Umbilical cord (tissue), 2 donors: ENCODE measurements around the gene CFAP99. TPM values are rescaled to one million over a fixed set of nuclear protein-coding genes. Genes with fewer than 3 reads are reported as not detected.
"Not testable (repeated sequence)": the region's sequence is repeated elsewhere in the genome, so short reads cannot be mapped to it uniquely, and the experiment has no call there.

Source experiments
- DNase-seq: peaks from one replicate; pipeline ENCODE4 v3.0.0-alpha.2; 2015; ENCODE audit warnings: low spot score
- total RNA-seq: library from RNA; depleted of rRNA; stranded (reverse); fragments of >200 nt; gene quantifications from one replicate; pipeline ENCODE4 v1.2.3, GENCODE V29; 2014; ENCODE audit warnings: low replicate concordance; ENCODE audit not compliant: insufficient read depth

Gene CFAP99
- total RNA-seq, 1 donor from 2014 or later = not detected

GRCh38 chr4:2428496-2429213 is 9.9 kb downstream of the CFAP99 start:
- no peak for DNase-seq

DNA sequence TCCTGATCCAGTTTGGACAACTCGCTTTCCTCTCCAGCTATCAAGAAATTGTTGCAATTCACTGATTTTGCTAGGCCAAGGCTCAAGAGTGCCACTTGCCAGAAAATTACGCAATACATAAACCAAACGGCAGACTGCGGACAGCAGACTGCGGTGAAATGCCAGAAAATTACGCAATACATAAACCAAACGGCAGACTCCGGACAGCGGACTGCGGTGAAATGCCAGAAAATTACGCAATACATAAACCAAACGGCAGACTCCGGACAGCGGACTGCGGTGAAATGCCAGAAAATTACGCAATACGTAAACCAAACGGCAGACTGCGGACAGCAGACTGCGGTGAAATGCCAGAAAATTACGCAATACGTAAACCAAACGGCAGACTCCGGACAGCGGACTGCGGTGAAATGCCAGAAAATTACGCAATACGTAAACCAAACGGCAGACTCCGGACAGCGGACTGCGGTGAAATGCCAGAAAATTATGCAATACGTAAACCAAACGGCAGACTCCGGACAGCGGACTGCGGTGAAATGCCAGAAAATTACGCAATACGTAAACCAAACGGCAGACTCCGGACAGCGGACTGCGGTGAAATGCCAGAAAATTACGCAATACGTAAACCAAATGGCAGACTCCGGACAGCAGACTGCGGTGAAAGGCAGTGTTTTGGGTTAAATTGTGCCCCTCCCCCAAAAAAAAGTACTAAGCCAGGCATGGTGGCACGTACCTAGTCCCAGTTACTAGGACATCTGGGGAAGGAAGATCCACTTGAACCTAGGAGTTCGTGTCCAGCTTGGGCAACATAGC is 11.4 kb downstream of the CFAP99 start:
- DNase-seq = not testable (repeated sequence)

DNA sequence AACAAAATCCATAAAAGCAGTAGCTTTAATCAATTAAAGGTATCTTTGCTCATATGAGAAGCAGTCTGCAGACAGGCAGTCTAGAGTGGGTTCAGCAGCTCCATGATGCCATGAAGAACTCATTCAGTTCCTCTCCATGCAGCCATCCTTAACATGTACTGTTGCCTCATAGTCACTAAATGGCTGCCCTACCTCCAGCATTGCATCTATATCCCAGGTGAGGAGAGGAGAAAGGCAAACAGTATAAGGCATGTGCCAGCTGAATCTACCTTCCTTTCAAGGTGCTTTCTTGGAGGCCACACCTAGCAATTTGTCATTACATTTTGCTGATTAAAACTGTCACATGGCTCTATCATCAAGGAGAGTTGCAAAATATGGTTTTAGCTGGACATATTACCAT is 13.2 kb downstream of the CFAP99 start:
- DNase-seq = no peak

- DNase-seq = no peak
Observed at GRCh38 chr4:2432991-2433530, 14.3 kb downstream of the CFAP99 start.

DNA sequence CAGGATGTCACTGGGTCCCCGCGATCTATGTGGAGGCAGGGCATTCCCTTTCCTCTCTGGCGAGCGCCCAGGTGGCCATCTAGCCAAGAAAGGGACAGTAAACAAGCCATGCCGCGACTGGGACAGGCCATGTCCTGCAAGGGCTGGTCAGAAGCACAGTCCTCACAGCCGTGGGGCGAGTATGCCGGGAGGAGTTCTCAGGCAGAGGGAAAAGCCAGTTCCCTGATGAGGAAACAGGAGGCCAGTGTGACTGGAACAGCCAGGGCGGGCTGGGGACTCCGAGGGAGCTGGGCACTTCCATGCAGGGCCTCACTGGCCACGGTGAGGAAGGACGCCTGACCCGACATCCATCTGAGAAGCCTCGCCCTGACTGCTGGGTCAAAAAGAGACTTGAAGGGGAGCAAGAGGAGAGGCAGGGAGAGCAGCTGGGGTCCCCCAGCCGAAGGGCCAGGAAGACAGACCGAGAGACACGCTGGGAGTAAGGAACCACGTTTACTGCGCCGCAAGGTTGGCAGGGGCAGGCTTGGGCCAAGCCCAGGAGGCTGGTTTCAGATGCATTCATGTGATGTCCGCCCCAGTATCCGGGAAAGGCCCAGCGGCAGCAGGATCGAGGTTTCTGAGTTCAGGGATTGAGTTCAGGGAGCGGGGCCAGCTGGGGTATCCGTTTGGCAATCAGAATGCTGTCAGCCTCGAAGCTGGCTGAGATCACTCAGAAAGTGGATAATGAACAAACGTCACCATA is 15.0 kb downstream of the CFAP99 start:
- no peak for DNase-seq

GRCh38 chr4:2434420-2434819 is 15.7 kb downstream of the CFAP99 start:
- no peak for DNase-seq

- DNase-seq = no peak
Observed at GRCh38 chr4:2436301-2436700, 17.5 kb downstream of the CFAP99 start.

DNA sequence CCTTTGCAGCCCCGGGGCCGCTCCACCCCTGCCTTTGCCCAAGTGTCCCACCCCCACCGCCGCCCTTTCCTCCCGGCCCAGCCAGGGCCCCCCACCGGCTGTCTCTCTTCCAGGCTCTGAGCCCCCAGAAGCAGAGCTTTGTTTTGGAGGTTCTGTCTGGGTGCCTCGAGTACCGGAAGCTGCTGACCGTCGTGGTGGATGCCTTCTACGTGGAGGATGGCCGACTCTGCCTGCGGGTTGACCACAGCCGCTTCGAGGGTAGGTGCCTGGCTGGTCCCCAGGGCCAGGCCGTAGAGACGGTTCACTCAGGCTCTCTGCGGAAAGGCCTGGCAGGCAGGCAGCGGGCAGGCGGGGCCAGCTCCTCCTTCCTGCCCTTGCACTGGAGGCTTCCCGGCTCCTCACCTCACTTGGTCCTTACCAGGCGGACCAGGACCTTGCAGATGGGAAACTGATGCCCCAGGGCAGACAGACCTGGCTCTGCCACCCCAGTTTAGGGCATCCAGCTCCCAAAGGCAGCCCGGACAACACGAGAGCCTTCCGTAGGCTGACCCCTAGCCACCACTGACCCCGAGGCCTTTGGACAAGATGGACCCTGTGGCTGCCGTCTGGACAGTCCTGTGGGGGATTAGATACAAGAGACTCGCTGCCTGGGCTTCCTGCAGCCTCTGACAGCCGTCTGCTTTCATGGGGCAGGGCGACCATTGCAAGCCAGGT is 18.2 kb downstream of the CFAP99 start:
- no peak for DNase-seq

- DNase-seq = no peak
Observed at GRCh38 chr4:2437475-2438215, 18.9 kb downstream of the CFAP99 start.

DNA sequence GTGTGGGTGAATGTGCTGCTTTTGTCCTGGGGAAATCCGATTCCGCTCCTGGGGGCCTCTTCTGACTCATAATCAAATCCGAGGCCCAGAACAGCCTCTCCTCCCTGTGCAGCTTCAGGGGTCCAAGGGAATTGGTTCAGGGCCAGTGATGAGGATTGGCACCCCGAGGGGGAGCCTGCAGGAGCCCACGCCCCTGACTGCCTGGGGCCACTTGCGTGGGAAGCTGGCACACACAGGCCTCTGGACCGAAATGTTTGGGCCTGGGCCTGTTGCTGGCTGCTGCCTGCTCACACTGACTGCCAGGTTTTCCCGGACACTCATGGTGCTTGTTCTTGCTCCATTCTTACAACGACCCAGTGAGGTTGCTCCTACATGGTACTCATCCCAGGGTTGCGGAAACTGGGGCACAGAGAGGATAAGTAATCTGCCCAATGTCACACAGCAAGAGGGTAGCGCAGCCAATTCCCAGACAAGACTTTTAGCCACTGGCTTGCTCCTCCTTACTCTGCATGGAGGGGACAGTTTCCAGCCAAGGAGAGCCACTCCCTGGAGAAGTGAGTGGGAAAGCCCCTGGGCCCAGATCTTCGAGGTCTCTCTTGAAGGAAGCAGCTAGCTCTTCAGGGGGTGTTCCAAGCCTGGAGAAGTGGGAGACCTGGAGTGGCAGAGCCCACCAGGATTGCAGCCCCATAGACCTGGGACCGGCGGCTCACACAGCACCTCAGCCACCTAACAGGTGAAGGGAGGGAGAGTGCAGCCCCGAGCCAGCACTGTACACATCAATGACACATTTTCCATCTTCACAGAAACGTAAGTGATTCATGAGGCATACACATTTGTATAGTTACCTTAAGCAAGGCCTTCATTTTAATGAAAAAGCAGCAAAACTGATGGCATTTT is 20.3 kb downstream of the CFAP99 start:
- DNase-seq = no peak

DNA sequence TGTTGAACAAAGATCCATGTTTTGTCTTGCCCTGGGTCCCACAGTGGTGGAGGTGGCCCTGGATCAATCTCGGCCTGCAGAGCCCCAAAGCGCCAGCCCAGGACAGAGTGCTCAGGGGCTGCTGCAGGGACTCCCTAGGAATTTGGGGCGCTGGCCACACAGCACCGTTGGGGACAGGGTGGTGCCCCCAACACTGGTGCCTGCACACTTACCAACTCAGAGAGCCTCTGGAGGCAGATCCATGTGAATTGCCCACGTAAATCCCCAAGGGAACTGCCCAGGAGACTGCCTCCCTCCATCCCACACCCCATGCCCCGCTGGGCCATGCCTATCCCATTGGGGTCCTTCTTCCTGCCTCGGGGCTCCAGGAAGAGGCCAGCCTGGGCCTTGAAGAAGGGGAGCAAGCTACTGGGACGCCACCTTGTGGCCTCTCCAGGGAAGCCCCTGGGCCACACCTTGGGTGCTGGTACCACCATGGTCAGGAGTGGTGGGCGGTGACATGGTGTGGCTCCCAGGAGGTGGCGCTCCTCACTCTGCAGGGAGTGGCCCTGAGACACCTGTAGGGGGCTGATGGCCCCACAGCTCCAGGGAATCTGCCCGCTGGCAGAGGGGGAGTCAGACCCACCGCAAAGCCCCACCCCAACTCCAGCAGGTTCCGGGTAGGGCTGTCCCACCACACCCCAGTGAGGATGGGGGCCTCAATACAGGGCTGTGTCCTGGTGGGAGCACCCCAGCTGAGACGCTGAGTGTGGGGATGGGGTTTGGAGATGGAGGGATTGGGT is 22.8 kb downstream of the CFAP99 start:
- no peak for DNase-seq

DNA sequence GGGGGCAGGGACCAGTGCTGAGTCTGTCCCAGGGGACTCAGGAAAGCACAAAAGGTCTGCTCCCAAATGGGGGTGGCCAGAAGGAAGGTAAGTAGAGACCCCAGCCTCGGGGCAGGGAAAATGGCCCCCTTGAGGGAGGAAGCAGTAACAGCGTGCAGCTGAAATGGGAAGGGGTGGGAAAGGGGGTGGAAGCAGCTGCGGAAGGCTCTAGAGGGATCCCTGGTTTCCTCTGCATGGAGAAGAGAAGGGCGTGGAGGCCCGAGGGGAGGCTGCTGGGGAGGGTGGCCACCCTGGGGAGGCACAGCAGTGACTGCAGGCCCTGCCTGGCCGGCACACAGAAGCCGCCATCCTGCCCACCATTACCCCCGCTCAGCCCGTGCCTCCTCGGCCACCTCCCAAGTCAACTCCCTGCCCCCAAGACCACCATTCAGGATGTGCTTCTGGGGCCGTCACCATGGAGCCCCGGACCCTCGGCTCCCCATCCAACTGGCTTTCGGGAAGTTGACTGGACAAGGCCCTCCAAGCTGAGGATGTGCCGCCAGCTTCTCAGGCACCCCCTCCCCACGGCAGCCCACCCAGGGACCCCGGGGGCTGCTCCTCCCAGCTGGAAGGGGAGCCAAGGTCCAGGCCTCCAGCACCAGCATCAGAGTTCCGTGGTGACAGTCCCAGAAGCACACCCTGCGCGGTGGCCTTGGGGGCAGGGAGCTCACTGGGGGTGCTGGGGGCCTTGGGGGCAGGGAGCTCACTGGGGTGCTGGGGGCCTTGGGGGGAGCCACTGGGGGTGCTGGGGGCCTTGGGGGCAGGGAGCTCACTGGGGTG is 23.6 kb downstream of the CFAP99 start:
- DNase-seq = no peak

DNA sequence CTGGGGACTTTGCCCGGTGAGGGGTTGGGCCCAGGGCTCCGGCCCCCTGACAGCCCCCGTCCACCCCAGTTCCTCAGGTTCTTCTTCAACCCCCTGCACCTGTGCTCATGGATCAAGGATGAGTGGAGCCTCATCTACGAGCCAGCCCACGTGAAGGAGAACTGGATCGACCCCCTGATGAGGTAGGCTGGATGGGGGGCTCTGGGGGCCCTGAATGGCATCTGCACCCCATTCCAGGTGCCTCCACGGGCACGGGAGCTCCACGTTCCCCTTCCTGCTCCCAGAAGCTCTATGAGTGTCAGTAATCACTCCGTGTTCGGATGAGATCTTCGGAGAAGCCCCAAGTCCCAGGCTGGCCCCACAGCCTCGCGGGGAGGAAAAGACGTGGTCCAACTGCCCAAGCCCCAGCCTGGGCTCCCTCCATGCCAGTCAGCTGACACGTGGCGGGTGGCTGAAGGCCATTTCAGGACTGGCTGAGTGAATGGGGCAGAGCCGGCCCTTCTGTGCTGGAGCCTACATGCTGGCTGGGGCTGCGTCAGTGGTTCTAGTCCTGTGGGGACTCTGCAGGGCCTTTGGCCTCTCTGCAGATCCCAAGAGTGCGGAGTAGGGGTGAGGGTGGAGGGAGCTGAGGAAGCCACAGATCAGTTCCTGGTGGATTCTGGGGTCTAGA is 24.4 kb downstream of the CFAP99 start:
- no peak for DNase-seq

- DNase-seq = no peak
Observed at GRCh38 chr4:2443956-2444740, 25.4 kb downstream of the CFAP99 start.

DNA sequence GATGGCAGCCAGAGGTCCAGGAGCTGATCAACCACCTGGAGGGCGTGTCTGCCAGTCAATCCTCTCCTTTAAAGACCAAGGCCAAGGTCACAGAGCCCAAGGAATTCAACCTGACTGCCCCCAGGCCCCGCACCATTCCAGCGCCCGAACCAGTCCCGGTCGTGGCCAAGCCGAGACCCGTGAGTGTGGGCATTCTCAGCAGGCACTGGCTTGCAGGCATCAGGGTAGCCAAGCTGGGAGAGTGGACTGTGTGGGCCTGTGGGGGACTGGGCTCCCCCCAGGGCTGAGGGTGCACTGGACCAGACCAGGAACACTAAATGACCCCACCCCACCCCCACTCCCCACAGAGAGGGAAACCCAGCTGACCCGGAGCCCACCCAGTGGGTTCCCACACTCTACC is 26.4 kb downstream of the CFAP99 start:
- DNase-seq = no peak

DNA sequence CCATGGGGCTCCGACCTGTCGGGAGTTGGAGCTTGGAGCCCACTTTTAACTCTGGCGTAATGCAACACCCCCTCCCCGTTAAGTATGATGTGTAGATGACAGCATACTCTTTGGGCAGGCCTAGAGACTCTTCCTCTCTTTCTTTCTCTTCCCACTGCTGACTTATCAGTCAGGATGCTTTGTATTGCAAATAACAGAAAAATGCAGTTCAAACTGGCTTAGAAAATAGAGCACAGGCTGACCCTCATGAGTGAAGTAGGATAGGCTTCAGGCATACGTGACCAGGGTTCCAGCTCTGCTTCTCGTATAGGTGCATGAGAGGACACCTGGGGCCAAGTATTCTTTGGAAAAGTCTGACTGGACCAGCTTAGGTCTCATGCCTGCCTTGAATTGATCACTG is 26.8 kb downstream of the CFAP99 start:
- DNase-seq = no peak
